ES-I3 (cell line): ENCODE data around the gene TTBK2.
"Not testable (repeated sequence)": the region's sequence is repeated elsewhere in the genome, so short reads cannot be mapped to it uniquely, and the experiment has no call there.

Source experiments
- H3K36me3 ChIP-seq: 2 replicates; pipeline ENCODE4 v1.6.1; 2013; ENCODE audit warnings: mild to moderate bottlenecking, low read length, control low read depth, moderate library complexity; ENCODE audit not compliant: insufficient read depth
- H3K4me1 ChIP-seq: 2 replicates; pipeline ENCODE4 v1.6.1; 2013; ENCODE audit warnings: mild to moderate bottlenecking, control low read depth, low read length; ENCODE audit not compliant: insufficient read depth
- H3K9ac ChIP-seq: 2 replicates; pipeline ENCODE4 v1.6.1; 2013; ENCODE audit warnings: low read depth, mild to moderate bottlenecking, low read length, moderate library complexity
- H3K9me3 ChIP-seq: 2 replicates; pipeline ENCODE4 v1.6.1; 2013; ENCODE audit warnings: mild to moderate bottlenecking, low read length, moderate library complexity; ENCODE audit not compliant: control insufficient read depth, insufficient read depth

The TTBK2 gene

DNA sequence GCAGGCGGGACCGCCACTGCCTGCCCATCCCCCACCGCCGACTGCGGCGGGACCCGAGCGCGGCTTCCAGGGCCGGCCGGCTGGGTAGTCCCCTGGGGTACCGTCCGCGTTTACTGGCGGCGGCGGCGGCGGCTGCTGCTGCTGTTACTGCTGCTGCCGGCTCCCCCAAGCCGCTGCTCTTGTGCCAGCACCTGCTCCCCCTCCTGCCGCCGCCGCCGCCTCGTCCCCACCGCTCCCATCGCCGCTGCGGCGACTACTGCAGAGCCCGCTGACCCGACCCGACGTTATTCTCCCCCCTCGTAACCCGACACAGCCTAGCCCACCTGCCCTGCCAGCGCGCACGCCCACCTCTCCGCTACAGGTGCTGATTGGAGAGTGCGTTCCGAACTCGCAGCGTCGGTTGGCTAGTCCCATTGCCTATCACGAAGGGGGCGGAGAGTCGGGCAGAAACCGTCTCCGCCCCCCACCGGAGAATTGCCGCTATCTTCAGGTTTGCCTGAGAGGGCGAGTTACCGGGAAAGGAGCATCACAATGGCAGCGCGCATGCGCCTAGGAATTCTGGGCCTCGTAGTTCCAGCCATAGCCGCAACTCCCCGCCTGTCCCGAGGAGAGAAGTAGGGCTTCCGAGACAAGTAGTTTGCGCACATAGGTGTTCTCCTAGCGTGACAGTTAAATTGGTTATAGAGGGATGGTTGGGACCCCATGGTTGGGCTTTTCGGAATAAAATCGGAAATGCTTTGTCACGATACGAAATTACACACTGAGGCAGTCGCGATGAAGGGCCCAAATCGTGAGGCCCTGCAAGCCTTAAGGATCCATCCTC, at the start of gene TTBK2:
TTBK2 (minus strand) TSS at position 260 of the 823 bp plus-strand sequence. CDS start 42,161 bp downstream, outside the sequence.
- no peaks in the 10 kb centered on the region for H3K36me3 ChIP-seq
- H3K4me1 ChIP-seq, result no peaks in the 10 kb centered on the region; the same call in none of the 2 replicates
- no peaks in the 10 kb centered on the region for H3K9me3 ChIP-seq
- H3K9ac ChIP-seq, result peak within 1 kb of the TSS; percentile 66

DNA sequence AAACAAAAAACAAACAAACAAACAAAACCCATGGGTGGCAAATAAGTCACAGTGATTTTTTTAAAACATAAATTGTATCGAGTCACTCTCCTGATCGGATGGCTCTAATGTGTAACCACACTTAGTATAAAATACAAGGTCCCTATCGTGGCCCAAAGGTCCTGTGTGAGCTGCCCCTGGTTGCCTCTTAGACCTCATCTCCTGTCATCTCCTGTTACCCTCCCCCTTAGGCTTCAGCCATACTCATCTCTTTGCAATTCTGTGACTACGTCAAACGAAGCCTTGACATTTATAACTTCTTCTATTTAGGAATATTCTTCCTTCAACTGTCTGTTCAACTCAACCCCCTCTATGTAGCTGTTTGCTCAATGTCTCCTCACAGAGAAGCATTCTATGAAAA, 43.9 kb upstream of the TTBK2 start:
- H3K9me3 ChIP-seq, result no peaks in the 10 kb centered on the region
- H3K4me1 ChIP-seq, result no peaks in the 10 kb centered on the region
- peaks cover 8% of the 10 kb centered on the region; the same call in 1 of the 2 replicates for H3K36me3 ChIP-seq
- no peak overlapping the region for H3K9ac ChIP-seq

DNA sequence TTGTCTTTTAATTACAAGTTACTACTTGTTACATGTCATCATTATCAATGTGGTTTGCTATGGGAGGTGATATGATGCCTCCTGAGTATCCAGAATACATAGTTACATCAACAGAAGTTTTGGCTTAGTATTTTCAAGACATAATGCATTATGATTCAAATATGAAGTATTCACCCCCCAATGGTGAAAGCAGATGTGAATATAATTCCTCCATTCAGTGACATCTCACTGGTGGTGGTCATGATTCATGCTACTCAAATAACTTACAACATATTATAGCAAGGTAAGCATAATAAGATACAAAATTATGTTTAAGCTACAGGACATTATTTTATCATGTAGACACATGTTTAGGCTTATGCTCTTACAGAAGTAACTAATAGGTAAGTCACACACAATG, 34.9 kb upstream of the TTBK2 start:
- Histone ChIP-seq H3K36me3 (peaks cover 18% of the 10 kb centered on the region), H3K4me1 (no peaks in the 10 kb centered on the region), H3K9ac (no peak overlapping the region), H3K9me3 (no peaks in the 10 kb centered on the region)

DNA sequence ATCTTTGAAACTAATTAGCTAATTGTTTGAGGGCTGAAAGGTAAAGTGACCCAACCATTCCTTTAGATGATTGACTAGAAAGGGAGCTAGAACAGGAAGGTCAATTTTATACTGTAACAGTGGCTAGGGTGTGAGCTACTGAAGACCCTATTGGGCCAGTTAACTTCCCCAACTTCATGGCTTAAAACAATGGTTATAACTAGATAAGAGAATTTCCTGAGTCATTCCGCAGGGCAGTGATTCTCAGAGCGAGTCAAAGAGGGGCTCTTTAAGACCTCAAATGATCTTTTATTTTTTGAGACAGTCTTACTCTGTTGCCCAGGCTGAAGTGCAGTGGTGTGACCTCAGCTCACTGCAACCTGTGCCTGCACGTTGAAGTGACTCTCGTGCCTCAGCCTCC, 33.7 kb upstream of the TTBK2 start:
- H3K9ac ChIP-seq, result no peak overlapping the region
- peaks cover 13% of the 10 kb centered on the region; the same call in 1 of the 2 replicates for H3K36me3 ChIP-seq
- 0 out of 2 replicates have a peak, but pooled peaks cover 2% of the 10 kb centered on the region for H3K9me3 ChIP-seq
- H3K4me1 ChIP-seq, result no peaks in the 10 kb centered on the region

DNA sequence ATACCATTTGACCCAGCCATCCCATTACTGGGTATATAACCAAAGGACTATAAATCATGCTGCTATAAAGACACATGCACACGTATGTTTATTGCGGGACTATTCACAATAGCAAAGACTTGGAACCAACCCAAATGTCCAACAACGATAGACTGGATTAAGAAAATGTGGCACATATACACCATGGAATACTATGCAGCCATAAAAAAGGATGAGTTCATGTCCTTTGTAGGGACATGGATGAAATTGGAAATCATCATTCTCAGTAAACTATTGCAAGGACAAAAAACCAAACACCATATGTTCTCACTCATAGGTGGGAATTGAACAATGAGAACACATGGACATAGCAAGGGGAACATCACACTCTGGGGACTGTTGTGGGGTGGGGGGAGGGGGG, 28.3 kb upstream of the TTBK2 start:
- not testable (repeated sequence) for H3K9me3 ChIP-seq, H3K4me1 ChIP-seq, H3K9ac ChIP-seq
- peaks cover 11% of the 10 kb centered on the region for H3K36me3 ChIP-seq

DNA sequence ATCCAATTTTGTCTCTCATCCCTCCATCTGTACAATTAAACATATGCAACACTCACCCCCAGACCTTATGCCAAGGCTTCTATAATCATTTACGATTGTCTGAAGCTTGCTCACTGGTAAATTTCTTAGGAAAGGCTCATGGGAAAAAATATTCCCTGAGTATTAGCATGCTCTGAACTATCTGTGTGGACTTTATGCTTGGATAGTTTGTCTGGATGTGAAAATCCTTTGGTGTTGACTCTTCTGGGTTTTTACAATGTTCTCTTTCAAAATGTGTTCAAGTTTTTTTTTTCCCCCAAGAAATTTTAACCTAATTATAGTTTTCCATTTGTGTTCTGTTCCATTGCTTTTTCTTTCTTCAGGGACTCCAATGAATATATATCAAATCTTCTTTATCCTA, 19.9 kb upstream of the TTBK2 start:
- H3K9me3 ChIP-seq, result no peaks in the 10 kb centered on the region
- H3K9ac ChIP-seq, result no peak overlapping the region

DNA sequence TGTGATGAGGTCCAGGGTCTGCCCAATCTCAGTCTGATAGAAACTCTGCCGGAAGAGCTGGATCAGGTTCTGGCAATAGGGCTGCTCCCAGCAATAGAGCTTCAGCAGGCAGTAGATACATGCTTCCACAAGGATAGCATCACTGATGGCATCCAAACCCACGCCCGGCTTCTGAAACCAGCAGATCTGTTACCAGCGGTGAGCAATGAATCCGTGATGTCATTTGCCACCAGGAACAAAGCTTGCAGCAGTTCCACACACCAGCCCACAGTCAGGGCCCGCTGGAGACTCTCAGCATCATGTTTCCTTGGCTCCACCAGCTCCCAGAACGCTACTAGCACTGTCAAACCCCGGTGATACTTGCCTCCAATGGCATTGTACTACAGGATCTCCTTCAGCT, 19.3 kb upstream of the TTBK2 start:
- Histone ChIP-seq H3K9me3 (no peaks in the 10 kb centered on the region), H3K4me1 (no peaks in the 10 kb centered on the region), H3K36me3 (peaks cover 3% of the 10 kb centered on the region), H3K9ac (no peak overlapping the region)

More for the DNA sequence above, 19.9 kb upstream of the TTBK2 start:
- H3K4me1 ChIP-seq, result no peaks in the 10 kb centered on the region
- H3K36me3 ChIP-seq, result peaks cover 3% of the 10 kb centered on the region

DNA sequence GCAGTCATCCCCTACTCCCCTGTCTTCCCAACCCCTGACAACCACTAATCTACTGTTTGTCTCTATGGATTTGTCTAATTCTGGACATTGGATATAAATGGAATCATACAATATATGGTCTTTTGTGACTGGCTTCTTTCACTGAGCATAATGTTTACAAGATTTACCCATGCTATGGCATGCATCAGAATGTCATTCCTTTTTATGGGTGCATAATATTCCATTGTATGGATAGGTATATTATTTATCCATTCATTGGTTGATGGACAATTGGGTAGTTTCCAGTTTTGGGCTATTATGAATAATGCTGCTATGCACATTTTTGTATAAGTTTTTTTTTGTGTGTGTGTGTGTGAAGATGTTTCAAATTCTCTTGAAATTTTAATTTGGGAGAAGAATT, 16.6 kb upstream of the TTBK2 start:
- Histone ChIP-seq H3K4me1 (no peaks in the 10 kb centered on the region), H3K9ac (no peak overlapping the region), H3K36me3 (no peaks in the 10 kb centered on the region), H3K9me3 (no peaks in the 10 kb centered on the region)

DNA sequence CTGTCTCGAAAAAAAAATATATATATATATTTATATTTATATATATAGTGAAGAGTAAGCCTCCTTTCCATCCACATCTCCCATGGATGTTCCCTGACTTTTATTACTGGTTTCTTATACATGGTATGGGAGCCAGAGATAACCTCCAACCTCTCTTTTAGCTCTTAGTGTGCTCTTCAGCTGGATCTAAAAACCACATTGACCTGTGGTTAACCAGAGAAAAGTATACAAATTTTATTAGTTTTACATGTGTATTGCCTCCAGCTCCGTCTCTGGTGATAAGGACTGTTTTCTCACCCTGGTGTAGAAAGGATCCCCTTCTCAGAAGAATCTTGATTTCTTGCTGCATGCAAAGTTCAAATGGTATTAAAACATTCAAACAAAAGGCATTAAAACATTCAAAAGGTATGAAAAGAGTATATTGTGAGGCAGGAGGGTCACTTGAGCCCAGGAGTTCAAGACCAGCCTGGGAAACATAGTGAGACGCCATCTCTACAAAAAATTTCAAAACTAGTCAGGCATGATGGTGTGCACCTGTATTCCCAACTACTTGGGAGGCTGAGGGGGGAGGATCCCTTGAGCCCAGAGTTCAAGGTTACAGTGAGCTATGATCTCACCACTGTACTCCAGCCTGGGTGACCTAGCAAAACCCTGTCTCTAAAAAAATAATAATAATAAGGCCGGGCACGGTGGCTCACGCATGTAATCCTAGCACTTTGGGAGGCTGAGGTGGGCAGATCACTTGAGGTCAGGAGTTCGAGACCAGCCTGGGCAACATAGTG, 13.5 kb upstream of the TTBK2 start:
- no peaks in the 10 kb centered on the region for H3K9me3 ChIP-seq
- H3K9ac ChIP-seq, result no peak overlapping the region
- no peaks in the 10 kb centered on the region for H3K36me3 ChIP-seq
- H3K4me1 ChIP-seq, result no peaks in the 10 kb centered on the region

DNA sequence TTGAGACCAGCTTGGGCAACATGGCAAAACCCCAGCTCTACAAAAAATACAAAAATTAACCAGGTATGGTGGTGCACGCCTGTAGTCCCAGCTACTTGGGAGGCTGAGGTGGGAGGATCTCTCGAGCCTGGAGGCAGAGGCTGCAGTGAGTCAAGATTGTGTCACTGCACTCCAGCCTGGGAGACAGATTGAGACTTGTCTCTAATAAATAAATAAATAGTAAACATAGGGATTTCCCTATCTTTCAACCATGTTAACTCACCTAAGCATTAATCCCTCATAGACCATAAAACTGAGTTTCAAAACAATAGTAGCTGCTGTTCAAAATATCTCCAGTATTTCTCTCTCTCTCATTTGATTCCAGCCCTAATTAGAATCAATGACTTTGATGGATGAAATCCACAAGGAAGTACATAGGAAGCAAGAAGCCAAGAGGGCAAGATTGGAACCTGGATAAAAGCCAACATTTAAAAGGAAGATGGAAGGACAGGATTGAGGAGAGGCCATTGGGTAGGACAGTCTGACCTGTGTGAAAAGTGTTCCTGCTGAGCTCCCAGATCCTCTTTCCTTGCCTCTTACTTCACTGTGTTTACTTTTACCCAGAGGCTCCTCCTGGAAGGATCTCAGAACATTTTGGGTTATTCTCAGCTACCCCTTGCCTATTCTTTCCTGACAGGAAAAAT, 12.4 kb upstream of the TTBK2 start:
- Histone ChIP-seq H3K4me1 (no peaks in the 10 kb centered on the region), H3K9me3 (no peaks in the 10 kb centered on the region), H3K9ac (no peak overlapping the region), H3K36me3 (no peaks in the 10 kb centered on the region)

DNA sequence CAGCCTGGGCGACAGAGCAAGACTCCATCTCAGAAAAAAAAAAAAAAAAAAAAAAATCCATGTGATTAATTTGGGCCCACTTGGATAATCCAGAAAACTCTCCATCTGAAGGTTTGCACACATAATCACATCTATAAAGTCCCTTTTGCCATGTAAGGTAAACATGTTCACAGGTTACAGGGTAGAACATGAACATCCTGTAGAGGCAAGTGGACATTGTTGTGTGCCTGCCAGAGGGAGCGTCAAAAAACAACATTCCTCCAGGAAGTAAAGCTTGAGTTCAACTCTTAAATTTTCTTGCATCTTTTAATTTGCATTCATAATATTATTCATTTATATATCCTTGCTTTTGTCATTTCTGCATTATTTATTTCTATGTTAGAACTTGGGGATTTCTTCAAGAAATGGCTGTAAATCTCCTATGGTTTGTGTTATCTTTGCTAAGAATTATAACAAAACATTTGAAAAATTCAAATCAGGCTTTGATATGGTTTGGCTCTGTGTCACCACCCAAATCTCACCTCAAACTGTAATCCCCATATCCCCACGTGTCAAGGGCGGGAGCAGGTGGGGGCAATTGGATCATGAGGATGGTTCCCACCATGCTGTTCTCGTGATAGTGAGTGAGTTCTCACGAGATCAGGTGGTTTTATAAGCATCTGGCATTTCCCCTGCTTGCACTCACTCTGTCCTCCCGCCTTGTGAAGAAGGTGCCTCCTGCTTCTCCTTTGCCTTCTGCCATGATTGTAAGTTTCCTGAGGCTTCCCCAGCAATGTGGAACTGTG, 11.3 kb upstream of the TTBK2 start:
- no peak overlapping the region for H3K9ac ChIP-seq
- H3K4me1 ChIP-seq, result no peaks in the 10 kb centered on the region
- no peaks in the 10 kb centered on the region for H3K36me3 ChIP-seq
- H3K9me3 ChIP-seq, result no peaks in the 10 kb centered on the region

DNA sequence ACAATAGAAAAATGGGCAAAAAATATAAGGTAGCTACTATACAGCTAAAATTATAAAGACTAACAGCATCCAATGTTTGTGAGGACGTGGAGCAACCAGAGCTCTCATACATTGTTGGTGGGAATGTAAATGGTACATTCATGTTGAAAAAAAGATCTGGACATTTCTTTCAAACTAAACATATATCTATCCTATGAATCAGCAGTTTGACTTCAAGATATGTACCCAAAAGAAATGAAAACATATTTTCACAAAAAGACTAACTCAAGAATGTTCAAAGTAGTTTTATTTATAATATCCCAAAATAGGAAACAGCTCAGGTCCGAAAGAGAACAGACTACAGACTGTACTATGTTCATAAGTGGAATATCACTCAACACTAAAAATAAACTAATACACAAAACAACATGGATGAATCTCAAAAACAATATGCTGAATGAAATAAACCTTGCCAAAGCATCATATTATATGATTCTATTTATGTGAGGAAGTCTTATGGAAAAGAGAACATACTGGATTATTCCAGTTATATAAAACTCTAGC, 8.8 kb upstream of the TTBK2 start:
- Histone ChIP-seq H3K36me3 (no peaks in the 10 kb centered on the region), H3K9me3 (no peaks in the 10 kb centered on the region), H3K9ac (no peak overlapping the region), H3K4me1 (no peaks in the 10 kb centered on the region)

DNA sequence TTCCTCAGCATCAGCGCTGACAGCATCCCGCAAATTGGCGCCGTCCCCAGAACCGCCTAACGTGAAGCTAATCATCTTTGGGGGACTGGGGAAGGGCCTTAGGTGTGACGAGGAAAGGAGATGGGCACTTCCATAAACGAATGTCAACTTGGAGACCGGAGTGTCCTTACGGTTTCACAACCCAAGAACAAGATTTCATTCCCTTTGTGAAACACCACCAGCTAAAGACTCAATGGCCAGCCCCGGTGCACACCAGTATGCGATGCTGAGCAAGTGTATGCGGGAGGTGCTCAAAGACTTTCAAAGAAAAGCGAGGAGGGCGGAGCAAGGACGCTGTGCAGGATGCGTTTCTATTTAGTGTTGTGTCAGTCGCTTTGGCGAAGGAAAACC, 759 bp upstream of the TTBK2 start:
- Histone ChIP-seq H3K36me3 (no peaks in the 10 kb centered on the region), H3K9me3 (no peaks in the 10 kb centered on the region), H3K9ac (peak overlapping the region; percentile 66; the same call in 1 of the 2 replicates), H3K4me1 (no peaks in the 10 kb centered on the region; the same call in none of the 2 replicates)
